Trophoblast cell (in vitro differentiated cells and primary cell): Measurements from ENCODE around the gene HNRNPA0.

Experiments used
- DNase-seq, 2 donors: peaks; one replicate each; pipeline ENCODE4 v3.0.0-alpha.2; 2016
- H2AFZ ChIP-seq: 2 replicates; pipeline ENCODE4 v1.6.1; 2013; ENCODE audit warnings: low read length, moderate library complexity, mild to moderate bottlenecking; ENCODE audit not compliant: insufficient read depth, poor library complexity
- H2AK5ac ChIP-seq: 2 replicates; pipeline ENCODE4 v1.6.1; 2013; ENCODE audit warnings: mild to moderate bottlenecking, low read length
- H2BK120ac ChIP-seq: 2 replicates; pipeline ENCODE4 v1.6.1; 2013; ENCODE audit warnings: low read length, mild to moderate bottlenecking, moderate library complexity; ENCODE audit not compliant: insufficient read depth, poor library complexity
- H2BK12ac ChIP-seq: 2 replicates; pipeline ENCODE4 v1.6.1; 2013; ENCODE audit warnings: mild to moderate bottlenecking, low read length, moderate library complexity
- H2BK5ac ChIP-seq: 2 replicates; pipeline ENCODE4 v1.6.1; 2013; ENCODE audit warnings: low read length, low read depth, moderate library complexity, mild to moderate bottlenecking; ENCODE audit not compliant: poor library complexity
- H3K14ac ChIP-seq: 2 replicates; pipeline ENCODE4 v1.6.1; 2013; ENCODE audit warnings: mild to moderate bottlenecking, low read length
- H3K18ac ChIP-seq: 2 replicates; pipeline ENCODE4 v1.6.1; 2013; ENCODE audit warnings: mild to moderate bottlenecking, low read length
- H3K23ac ChIP-seq: 2 replicates; pipeline ENCODE4 v1.6.1; 2013; ENCODE audit warnings: low read length
- H3K27ac ChIP-seq: 2 replicates; pipeline ENCODE4 v1.5.1; 2013; ENCODE audit warnings: low read depth, mild to moderate bottlenecking, inconsistent platforms, low read length, moderate library complexity
- H3K27me3 ChIP-seq: 2 replicates; pipeline ENCODE4 v1.6.1; 2013; ENCODE audit warnings: inconsistent platforms, mild to moderate bottlenecking, low read length, moderate library complexity; ENCODE audit not compliant: insufficient read depth
- H3K36me3 ChIP-seq, 2 experiments: 1 replicate in 1 of 2; 2 replicates in 1 of 2; pipeline ENCODE4 v1.6.1; 2013; ENCODE audit warnings: low read length in 2 of 2, mild to moderate bottlenecking in 2 of 2, moderate library complexity in 1 of 2; ENCODE audit not compliant: insufficient read depth in 2 of 2, control insufficient read depth in 1 of 2
- H3K4ac ChIP-seq: 2 replicates; pipeline ENCODE4 v1.6.1; 2013; ENCODE audit warnings: low read depth, mild to moderate bottlenecking, low read length, moderate library complexity
- H3K4me1 ChIP-seq, 2 experiments: 1 replicate in 1 of 2; 2 replicates in 1 of 2; pipeline ENCODE4 v1.6.1; 2013; ENCODE audit warnings: low read length in 2 of 2, mild to moderate bottlenecking in 2 of 2, moderate library complexity in 1 of 2; ENCODE audit not compliant: insufficient read depth in 2 of 2, control insufficient read depth in 1 of 2
- H3K4me2 ChIP-seq: 2 replicates; pipeline ENCODE4 v1.6.1; 2013; ENCODE audit warnings: inconsistent platforms, mild to moderate bottlenecking, low read length, moderate library complexity
- H3K4me3 ChIP-seq: 2 replicates; pipeline ENCODE4 v1.5.1; 2013; ENCODE audit warnings: mild to moderate bottlenecking, low read depth, low read length, inconsistent platforms
- H3K79me1 ChIP-seq: one replicate; pipeline ENCODE4 v1.6.1; 2013; ENCODE audit warnings: low read length
- H3K79me2 ChIP-seq: 2 replicates; pipeline ENCODE4 v1.6.1; 2013; ENCODE audit warnings: low read length, mild to moderate bottlenecking; ENCODE audit not compliant: control insufficient read depth, insufficient read depth, poor library complexity
- H3K9ac ChIP-seq: 2 replicates; pipeline ENCODE4 v1.6.1; 2013; ENCODE audit warnings: mild to moderate bottlenecking, low read length
- H3K9me3 ChIP-seq: 2 replicates; pipeline ENCODE4 v1.6.1; 2013; ENCODE audit warnings: low read depth, mild to moderate bottlenecking, control low read depth, inconsistent platforms, low read length; ENCODE audit not compliant: insufficient read depth
- H4K12ac ChIP-seq: 2 replicates; pipeline ENCODE4 v1.6.1; 2013; ENCODE audit warnings: low read depth, mild to moderate bottlenecking, low read length, moderate library complexity
- H4K8ac ChIP-seq: 2 replicates; pipeline ENCODE4 v1.6.1; 2013; ENCODE audit warnings: low read depth, mild to moderate bottlenecking, low read length, moderate library complexity
- H4K91ac ChIP-seq: one replicate; pipeline ENCODE4 v1.6.1; 2013; ENCODE audit warnings: low read depth, mild to moderate bottlenecking, low read length, moderate library complexity
- WGBS: extraction: QIAGEN DNeasy Blood & Tissue Kit; methylation state at CpG from one replicate; pipeline ENCODE4 v1.1.7; 2013; ENCODE audit warnings: missing lambda C conversion rate; ENCODE audit not compliant: insufficient read length, insufficient coverage; ENCODE audit errors: extremely low coverage; 5-methylcytosine and 5-hydroxymethylcytosine counted together

The HNRNPA0 gene

DNA sequence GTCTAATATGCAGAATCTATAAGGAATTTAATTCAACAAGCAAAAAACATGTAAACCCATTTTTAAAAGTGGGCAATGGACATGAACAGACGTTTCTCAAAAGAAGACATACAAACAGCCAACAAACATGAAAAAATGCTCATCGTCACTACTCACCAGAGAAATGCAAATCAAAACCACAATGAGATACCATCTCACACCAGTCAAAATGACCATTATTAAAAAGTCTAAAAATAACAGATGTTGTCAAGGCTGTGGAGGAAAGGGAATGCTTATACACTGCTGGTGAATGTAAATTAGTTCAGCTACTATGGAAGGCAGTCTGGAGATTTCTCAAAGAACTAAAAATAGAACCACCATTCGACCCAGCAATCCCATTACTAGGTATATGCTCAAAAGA is 15.2 kb downstream of the HNRNPA0 start:
- Histone ChIP-seq H3K27me3 (no peaks in the 10 kb centered on the region), H3K4me2 (no peak overlapping the region), H3K18ac (no peak overlapping the region), H3K4me3 (no peak overlapping the region), H3K4me1 (peaks cover 2 to 8% of the 10 kb centered on the region in 2 experiments), H3K79me2 (no peaks in the 10 kb centered on the region), H3K27ac (no peak overlapping the region), H4K8ac (no peak overlapping the region), H2AFZ (no peak overlapping the region), H3K4ac (no peak overlapping the region), H2BK5ac (no peak overlapping the region), H2BK120ac (no peak overlapping the region), H3K36me3 (no peaks in the 10 kb centered on the region), H4K12ac (no peak overlapping the region), H3K9ac (no peak overlapping the region), H3K79me1 (no peaks in the 10 kb centered on the region), H4K91ac (no peak overlapping the region), H2BK12ac (no peak overlapping the region), H2AK5ac (no peak overlapping the region), H3K9me3 (no peaks in the 10 kb centered on the region), H3K14ac (no peak overlapping the region), H3K23ac (no peak overlapping the region)
- no peak for DNase-seq
- WGBS = no CpG with 5 or more reads among the region's 3 CpGs

DNA sequence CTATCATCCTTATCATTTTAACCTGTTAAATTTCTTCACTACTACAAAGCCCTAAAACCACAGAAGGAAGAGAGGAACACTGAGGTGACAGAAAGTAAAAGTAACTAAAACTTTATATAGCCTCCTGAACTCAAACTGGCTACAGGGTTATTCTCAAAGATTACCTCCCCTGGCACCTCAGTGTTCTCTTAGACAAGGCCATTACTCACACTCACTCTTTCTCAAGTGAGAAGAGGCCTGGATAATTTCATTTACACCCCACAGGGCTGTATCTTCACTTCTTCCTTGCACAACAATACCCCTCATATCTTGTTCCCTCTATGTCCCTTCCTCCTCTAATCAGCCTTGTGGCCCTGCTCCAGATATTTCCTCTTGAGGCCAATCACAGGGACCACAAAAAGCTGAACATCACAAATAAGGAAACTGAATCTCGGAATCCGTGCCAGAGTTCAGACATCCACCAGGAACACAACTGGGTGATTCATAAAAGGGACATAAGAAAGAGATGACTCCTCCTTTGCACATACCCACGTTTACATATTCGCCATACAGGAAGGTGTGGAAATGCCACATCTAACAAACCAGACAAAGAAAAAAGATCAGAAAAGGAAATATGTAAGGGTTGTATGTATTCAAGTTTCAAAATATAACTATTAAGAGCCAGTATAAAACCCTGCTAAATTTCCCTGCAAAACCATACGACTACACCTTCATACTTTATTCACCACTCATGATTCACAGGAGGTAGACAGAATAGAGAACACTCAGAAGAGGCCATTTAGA is 16.6 kb downstream of the HNRNPA0 start:
- no peak overlapping the region for H3K4ac ChIP-seq
- no peaks in the 10 kb centered on the region for H3K27me3 ChIP-seq
- H4K8ac ChIP-seq = no peak overlapping the region
- no peak overlapping the region for H4K12ac ChIP-seq
- WGBS = no CpG with 5 or more reads among the region's 5 CpGs
- no peak overlapping the region for H2AK5ac ChIP-seq
- H2BK12ac ChIP-seq = no peak overlapping the region
- no peaks in the 10 kb centered on the region for H3K9me3 ChIP-seq
- no peak overlapping the region for H2AFZ ChIP-seq
- no peak overlapping the region for H4K91ac ChIP-seq
- H3K36me3 ChIP-seq = no peaks in the 10 kb centered on the region
- peaks cover 2 to 8% of the 10 kb centered on the region in 2 experiments for H3K4me1 ChIP-seq
- no peak overlapping the region for H3K27ac ChIP-seq
- H3K4me2 ChIP-seq = no peak overlapping the region
- H3K18ac ChIP-seq = no peak overlapping the region
- H2BK120ac ChIP-seq = no peak overlapping the region
- no peak overlapping the region for H3K23ac ChIP-seq
- H3K79me2 ChIP-seq = no peaks in the 10 kb centered on the region
- no peak overlapping the region for H3K9ac ChIP-seq
- no peak overlapping the region for H3K14ac ChIP-seq
- no peak overlapping the region for H2BK5ac ChIP-seq
- no peak overlapping the region for H3K4me3 ChIP-seq
- no peaks in the 10 kb centered on the region for H3K79me1 ChIP-seq
- peak; percentile 45 to 65 for DNase-seq

DNA sequence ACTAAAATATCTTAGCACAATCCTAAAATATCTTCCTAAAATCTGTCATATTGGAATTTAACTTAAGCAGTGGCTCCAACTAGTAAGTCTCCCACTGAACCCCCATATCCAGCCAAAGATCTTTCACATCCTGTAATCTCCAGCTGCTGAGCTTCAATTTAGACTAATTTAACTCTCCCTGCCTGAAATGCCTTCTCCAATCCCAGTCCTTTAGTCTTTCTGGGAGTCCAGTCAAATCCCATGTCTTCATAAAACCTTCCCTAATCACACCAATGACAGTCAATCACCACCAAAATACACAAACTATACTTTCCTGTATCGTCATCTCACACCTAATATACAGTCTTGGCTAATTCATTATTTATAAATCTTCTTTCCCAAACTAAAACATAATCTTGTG is 17.7 kb downstream of the HNRNPA0 start:
- Histone ChIP-seq H3K9me3 (no peaks in the 10 kb centered on the region), H3K27ac (no peak overlapping the region), H2AFZ (no peak overlapping the region), H2BK12ac (no peak overlapping the region), H3K4ac (no peak overlapping the region), H3K79me2 (no peaks in the 10 kb centered on the region), H3K14ac (no peak overlapping the region), H3K79me1 (no peaks in the 10 kb centered on the region), H3K4me1 (peaks cover 2 to 8% of the 10 kb centered on the region in 2 experiments), H4K8ac (no peak overlapping the region), H3K23ac (no peak overlapping the region), H3K9ac (no peak overlapping the region), H4K12ac (no peak overlapping the region), H3K4me3 (no peak overlapping the region), H4K91ac (no peak overlapping the region), H3K4me2 (no peak overlapping the region), H3K27me3 (no peaks in the 10 kb centered on the region), H2BK120ac (no peak overlapping the region), H3K18ac (no peak overlapping the region), H3K36me3 (no peaks in the 10 kb centered on the region), H2AK5ac (no peak overlapping the region), H2BK5ac (no peak overlapping the region)
- WGBS = 100% methylated on average over 1 of the region's 1 CpG
- no peak for DNase-seq

DNA sequence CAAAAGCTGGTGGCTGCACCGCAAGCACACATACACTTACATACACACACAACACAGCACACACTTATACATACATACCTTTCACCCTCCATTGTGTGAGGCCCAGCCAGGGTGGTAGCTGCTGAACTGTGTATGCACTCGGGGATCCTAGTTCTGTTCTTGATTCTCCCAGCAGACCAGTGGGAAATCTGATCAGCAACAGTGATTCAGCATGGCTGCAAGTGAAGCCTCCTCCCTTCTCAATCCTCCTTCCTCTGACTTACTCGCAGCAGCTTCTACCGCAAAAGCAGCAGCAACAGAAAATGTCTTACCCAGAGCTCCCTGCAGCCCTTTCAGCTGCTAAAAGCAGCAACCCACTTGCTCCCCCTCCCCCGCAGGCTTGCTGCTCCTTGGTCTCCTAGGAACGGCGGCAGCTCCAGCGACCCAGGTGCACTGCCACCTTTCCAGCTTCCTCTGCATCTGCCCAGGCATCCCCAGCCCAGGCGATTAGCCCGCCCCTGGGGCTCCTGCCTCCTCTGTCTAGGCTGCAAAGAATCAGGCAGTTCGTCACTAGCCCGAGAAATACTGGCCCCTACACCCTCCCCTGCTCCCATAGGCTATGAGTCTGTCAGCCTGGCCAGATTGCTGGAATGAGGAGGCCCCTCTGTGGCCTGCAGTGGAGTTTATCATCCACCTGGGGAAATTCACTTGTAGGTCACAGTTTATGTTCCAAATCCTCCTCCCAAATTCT is 18.4 kb downstream of the HNRNPA0 start, which contains the start of gene KLHL3:
Gene KLHL3 (minus strand): TSS at position 535 of the 730 bp plus-strand sequence. CDS start 443 bp downstream, at position 92.
- no peak within 1 kb of the TSS for H4K12ac ChIP-seq
- no peak for DNase-seq
- WGBS = no CpG with 5 or more reads among the region's 12 CpGs

More for the DNA sequence above, 18.4 kb downstream of the HNRNPA0 start, which contains the start of gene KLHL3:
- Histone ChIP-seq H3K18ac (no peak within 1 kb of the TSS), H2BK12ac (no peak within 1 kb of the TSS), H3K36me3 (no peaks in the 10 kb centered on the region), H2AK5ac (no peak within 1 kb of the TSS), H3K4me2 (peak within 1 kb of the TSS; percentile 66), H3K27ac (no peak within 1 kb of the TSS), H3K79me1 (no peaks in the 10 kb centered on the region), H3K23ac (no peak within 1 kb of the TSS), H2BK5ac (no peak within 1 kb of the TSS), H2AFZ (peak within 1 kb of the TSS; percentile 37), H3K4me3 (peak within 1 kb of the TSS; percentile 51), H4K91ac (no peak within 1 kb of the TSS), H3K9ac (no peak within 1 kb of the TSS), H3K14ac (no peak within 1 kb of the TSS), H3K4me1 (peaks cover 2 to 8% of the 10 kb centered on the region in 2 experiments), H2BK120ac (no peak within 1 kb of the TSS), H3K27me3 (no peaks in the 10 kb centered on the region), H3K9me3 (no peaks in the 10 kb centered on the region), H4K8ac (peak within 1 kb of the TSS; percentile 31), H3K4ac (no peak within 1 kb of the TSS), H3K79me2 (no peaks in the 10 kb centered on the region)
